Stimulated activated CD8-positive, alpha-beta memory T cell treated with anti-CD3 and anti-CD28 coated beads, Interleukin-12 subunit alpha, Interleukin-12 subunit beta, amount 100 ng/mL, for 24 hours (primary cell): ENCODE results near the gene OR4N2.
"Not testable (repeated sequence)": the region's sequence is repeated elsewhere in the genome, so short reads cannot be mapped to it uniquely, and the experiment has no call there.

Source experiments
- DNase-seq: peaks from one replicate; pipeline ENCODE4 v3.0.0-alpha.2; 2020; ENCODE audit errors: extremely low read depth

Gene OR4N2

DNA sequence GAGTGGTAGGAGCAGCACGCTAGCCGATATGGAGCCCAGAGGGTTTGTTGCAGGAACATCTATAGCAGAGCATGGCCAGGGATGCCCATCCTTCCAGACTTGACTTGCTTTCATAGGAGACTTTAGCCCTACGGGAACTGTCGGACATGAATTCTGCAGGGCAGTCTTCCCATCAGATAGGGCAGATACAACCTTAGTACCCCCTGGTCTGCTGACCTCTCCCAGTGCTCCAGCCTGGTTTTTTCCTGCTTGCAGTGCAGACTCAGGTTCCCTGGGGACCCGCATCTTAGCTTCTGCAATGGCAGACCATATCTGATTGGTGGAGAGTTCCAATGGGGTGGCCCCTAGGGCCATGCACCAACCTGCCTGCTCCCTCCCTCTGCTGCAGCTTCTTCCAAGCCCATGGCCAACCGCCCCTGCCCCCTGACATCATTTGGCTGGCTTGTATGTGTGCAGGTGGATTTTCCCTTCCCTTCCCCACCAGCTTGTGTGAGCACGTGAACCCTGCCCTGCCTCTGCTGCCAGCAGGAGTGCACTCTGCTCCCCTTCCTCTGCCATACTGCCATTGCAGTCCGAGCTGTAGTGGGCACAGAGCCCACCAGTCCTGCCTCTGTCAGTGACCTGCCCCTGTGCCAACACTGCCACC, 30.8 kb downstream of the OR4N2 start:
- not testable (repeated sequence) for DNase-seq

DNA sequence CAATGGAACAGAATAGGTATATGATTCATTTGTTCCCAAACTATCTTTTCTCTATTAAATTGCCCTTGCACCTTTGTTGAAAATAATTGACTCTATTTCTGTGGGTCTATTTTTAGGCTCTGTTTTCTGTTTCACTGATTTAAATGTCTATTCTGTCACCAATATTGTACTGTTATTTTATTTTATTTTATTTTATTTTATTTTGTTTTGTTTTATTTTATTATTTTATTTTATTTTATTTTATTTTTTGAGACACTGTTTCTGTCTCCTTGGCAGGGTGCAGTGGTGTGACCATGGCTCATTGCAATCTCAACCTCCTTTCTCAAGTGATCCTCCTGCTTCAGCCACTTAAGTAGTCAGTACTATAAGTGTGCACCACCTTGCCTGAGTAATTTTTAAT, 34.9 kb downstream of the OR4N2 start:
- no peak for DNase-seq

DNA sequence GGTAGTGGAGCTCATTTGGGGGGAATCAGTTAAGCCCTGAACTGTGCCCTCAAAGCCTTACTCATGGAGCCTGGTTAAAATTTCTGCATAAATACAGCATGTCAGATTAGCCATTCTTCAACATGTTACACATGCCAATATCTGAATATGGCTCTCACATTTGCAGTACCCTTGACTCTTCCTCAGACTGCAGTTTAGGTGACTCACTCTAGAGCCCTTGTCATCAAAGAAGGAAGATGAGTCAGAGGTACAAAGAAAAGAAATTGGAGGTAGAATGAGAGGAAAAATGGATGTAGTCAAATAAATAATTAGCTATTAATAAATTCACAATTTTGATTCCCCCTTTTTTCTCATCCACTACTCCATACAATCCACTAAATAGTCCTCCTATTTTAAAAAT, 47.8 kb downstream of the OR4N2 start:
- DNase-seq, result no peak

DNA sequence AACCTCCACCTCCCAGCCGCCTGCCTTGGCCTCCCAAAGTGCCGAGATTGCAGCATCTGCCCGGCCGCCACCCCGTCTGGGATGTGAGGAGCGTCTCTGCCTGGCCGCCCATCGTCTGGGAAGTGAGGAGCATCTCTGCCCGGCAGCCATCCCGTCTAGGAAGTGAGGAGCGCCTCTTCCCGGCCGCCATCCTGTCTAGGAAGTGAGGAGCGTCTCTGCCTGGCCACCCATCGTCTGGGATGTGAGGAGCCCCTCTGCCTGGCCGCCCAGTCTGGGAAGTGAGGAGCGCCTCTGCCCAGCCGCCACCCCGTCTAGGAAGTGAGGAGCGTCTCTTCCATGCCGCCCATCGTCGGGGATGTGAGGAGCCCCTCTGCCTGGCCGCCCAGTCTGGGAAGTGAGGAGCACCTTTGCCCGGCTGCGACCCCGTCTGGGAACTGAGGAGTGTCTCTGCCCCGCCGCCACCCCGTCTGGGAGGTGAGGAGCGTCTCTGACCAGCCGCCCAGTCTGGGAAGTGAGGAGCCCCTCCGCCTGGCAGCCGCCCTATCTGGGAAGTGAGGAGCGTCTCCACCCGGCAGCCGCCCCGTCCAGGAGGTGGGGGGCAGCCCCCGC, 62.6 kb downstream of the OR4N2 start:
- not testable (repeated sequence) for DNase-seq

DNA sequence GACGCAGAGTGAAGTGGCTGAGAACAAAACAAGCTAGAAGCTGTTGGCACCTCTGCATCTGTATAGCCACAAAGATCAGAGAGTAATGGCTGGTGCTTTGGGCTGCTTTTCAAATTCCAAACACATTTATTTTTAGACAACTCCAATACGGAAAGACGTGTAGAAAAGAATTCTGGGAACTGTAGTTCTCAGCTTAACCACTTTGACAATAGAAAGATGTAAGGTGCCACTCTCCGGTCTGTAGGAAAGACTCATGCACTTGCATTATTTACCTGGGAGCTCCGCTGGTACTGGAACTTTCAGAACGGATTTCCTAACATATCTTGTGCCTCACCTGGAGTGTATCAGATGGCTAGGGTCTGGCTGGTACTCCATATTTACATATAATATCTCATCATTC, 69.6 kb downstream of the OR4N2 start:
- no peak for DNase-seq

DNA sequence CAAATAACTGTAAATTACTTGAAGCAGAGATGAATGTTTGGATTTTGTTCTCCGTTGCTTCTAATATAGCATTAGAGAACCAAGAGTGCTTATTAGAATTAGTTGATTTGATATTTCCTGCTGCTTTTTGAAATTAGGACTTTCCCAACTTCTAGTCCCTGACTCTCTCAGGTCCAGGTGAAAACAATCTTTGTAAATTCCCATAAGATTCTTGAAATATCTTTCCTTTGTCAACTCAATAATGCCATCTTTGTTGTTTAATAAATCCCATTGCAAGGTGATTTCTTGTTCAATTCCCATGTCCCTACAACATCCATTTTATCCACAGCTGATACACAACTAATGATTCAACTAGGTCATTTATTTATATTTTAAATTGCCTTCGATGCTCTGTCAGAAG, 71.3 kb downstream of the OR4N2 start, which contains the start of gene OR4K2:
Gene OR4K2 (plus strand): TSS at position 301 of the 400 bp plus-strand sequence. CDS start 1,126 bp downstream, outside the sequence.
- no peak for DNase-seq

DNA sequence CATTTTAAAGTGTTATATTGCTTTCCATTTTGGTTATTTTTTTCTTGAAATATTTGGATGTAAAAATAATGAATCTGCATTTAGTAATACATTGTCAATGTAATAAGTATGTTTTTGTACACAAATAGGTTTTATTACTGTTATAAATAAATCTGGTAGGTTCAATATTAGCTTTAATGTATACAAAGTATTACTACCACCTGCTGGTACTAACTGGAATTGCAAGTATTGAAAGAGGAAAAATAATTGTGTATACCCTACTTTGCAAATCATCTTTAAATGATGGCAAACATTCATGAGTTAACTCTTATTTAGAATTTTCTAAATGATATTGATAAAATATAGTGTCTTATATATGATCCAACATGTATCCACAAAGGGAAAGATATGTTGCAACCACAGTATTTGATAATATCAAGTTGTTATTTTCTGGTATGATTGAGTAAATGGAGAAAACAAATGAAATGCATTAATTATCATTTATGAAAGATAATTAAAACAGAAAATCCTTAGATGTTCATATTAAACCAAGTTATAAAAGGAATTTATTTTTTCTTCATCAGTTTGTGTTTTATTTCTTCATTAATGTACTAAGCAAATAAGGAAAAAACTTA, 74.6 kb downstream of the OR4N2 start:
- DNase-seq, result no peak
